Stimulated activated effector memory CD8-positive, alpha-beta T cell treated with anti-CD3 and anti-CD28 coated beads, Interleukin-12 subunit alpha, Interleukin-12 subunit beta, amount 100 ng/mL, for 72 hours (primary cell): ENCODE measurements around the gene CDSN.
A peak's percentile ranks its signal among the peaks of the same experiment; 100 is the strongest.
"Not testable (repeated sequence)": the region's sequence is repeated elsewhere in the genome, so short reads cannot be mapped to it uniquely, and the experiment has no call there.

Experiments
- ATAC-seq: fragments of 150-1000 bp; cut with Tn5 transposase; 2 replicates; pipeline ENCODE4 v1.10.0; 2021
- DNase-seq, 2 donors: peaks; one replicate each; pipeline ENCODE4 v3.0.0; 2021 to 2022; ENCODE audit warnings: low spot score in 2 of 2
- H3K27ac Mint-ChIP-seq: one replicate; pipeline ENCODE4 v1.8.0; 2022; ENCODE audit warnings: mild to moderate bottlenecking, mixed read lengths
- H3K36me3 Mint-ChIP-seq: one replicate; pipeline ENCODE4 v1.8.0; 2022; ENCODE audit warnings: mild to moderate bottlenecking, mixed read lengths
- H3K4me1 Mint-ChIP-seq: one replicate; pipeline ENCODE4 v1.8.0; 2022; ENCODE audit warnings: mixed read lengths
- H3K4me3 Mint-ChIP-seq: one replicate; pipeline ENCODE4 v1.8.0; 2022; ENCODE audit warnings: mild to moderate bottlenecking, mixed read lengths
- H3K9me3 Mint-ChIP-seq: one replicate; pipeline ENCODE4 v1.8.0; 2022; ENCODE audit warnings: mixed read lengths

The CDSN gene

DNA sequence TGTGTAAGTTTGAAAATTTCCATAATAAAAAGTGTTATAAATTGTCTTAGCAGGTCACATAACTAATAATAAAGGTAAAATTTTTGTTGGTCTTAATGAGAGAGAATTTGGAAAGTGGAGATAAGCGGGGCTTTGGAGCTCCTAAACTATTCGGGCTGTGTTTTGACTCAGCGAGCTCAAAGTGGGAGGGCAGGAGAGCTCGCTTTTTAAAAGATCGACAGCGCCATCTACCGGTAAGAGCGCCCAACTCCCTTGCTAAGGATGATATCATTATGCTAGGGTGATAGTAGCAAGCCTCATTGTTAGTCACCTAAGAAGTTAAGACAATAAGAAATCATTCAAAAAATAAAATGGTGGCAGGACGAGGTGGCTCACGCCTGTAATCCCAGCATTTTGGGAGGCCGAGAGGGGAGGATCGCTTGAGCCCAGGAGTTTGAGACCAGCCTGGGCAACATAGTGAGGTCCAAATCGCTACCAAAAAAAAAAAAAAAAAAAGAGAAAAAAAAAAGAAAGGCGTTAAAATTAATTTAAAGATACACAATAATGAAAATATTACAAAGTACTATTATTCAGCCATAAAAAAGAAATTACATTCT is 32.7 kb downstream of the CDSN start:
- Mint-ChIP-seq H3K9me3 (no peaks in the 10 kb centered on the region), H3K27ac (peak overlapping the region; percentile 30), H3K4me1 (peaks cover 13% of the 10 kb centered on the region), H3K36me3 (no peaks in the 10 kb centered on the region), H3K4me3 (no peak overlapping the region)
- peak; percentile 81 to 95 for DNase-seq
- peak; percentile 98 for ATAC-seq

- no peak for DNase-seq
Observed at GRCh38 chr6:31086788-31087440, 33.3 kb downstream of the CDSN start.

GRCh38 chr6:31083742-31084354 is 36.4 kb downstream of the CDSN start:
- Mint-ChIP-seq H3K27ac (no peak overlapping the region), H3K9me3 (no peaks in the 10 kb centered on the region), H3K36me3 (no peaks in the 10 kb centered on the region), H3K4me1 (peaks cover 19% of the 10 kb centered on the region), H3K4me3 (no peak overlapping the region)
- ATAC-seq (peak; percentile 57), DNase-seq (peak; percentile 20 to 63)

More at GRCh38 chr6:31086788-31087440, 33.3 kb downstream of the CDSN start:
- Mint-ChIP-seq H3K4me3 (no peak overlapping the region), H3K9me3 (no peaks in the 10 kb centered on the region), H3K36me3 (no peaks in the 10 kb centered on the region), H3K27ac (no peak overlapping the region), H3K4me1 (peaks cover 13% of the 10 kb centered on the region)
- ATAC-seq: no peak

DNA sequence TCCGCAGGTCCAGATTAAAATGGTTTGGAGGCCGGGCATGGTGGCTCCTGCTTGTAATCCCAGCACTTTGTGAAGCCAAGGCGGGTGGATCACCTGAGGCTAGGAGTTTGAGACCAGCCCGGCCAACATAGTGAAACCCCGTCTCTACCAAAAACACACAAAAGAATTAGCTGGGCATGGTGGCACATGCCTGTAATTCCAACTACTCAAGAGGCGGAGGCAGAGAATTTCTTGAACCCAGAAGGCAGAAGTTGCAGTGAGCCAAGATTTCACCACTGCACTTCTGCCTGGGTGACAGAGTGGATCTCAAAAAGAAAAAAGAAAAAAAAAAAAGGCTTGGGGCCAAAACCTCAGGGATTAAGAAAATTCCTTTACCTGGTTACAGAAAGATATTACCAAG is 38.4 kb downstream of the CDSN start:
- Mint-ChIP-seq H3K36me3 (no peaks in the 10 kb centered on the region), H3K9me3 (no peaks in the 10 kb centered on the region), H3K27ac (no peak overlapping the region), H3K4me3 (no peak overlapping the region), H3K4me1 (peaks cover 9% of the 10 kb centered on the region)
- ATAC-seq: no peak
- no peak for DNase-seq

GRCh38 chr6:31079656-31080261 is 40.5 kb downstream of the CDSN start:
- H3K4me3 Mint-ChIP-seq: peak overlapping the region; percentile 31
- no peaks in the 10 kb centered on the region for H3K9me3 Mint-ChIP-seq
- H3K4me1 Mint-ChIP-seq: peaks cover 7% of the 10 kb centered on the region
- no peaks in the 10 kb centered on the region for H3K36me3 Mint-ChIP-seq
- no peak overlapping the region for H3K27ac Mint-ChIP-seq
- ATAC-seq (peak; percentile 75), DNase-seq (peak; percentile 57 to 80)

- H3K36me3 Mint-ChIP-seq: no peaks in the 10 kb centered on the region
Observed at GRCh38 chr6:31076611-31077010, 43.6 kb downstream of the CDSN start.

GRCh38 chr6:31075528-31075927 is 44.7 kb downstream of the CDSN start:
- H3K4me1 Mint-ChIP-seq: peaks cover 7% of the 10 kb centered on the region
- DNase-seq (no peak), ATAC-seq (no peak)
- no peak overlapping the region for H3K27ac Mint-ChIP-seq
- no peaks in the 10 kb centered on the region for H3K9me3 Mint-ChIP-seq
- H3K36me3 Mint-ChIP-seq: no peaks in the 10 kb centered on the region
- H3K4me3 Mint-ChIP-seq: no peak overlapping the region

More at GRCh38 chr6:31076611-31077010, 43.6 kb downstream of the CDSN start:
- DNase-seq: no peak
- H3K4me1 Mint-ChIP-seq: peaks cover 7% of the 10 kb centered on the region
- H3K4me3 Mint-ChIP-seq: no peak overlapping the region
- H3K9me3 Mint-ChIP-seq: no peaks in the 10 kb centered on the region
- H3K27ac Mint-ChIP-seq: no peak overlapping the region
- ATAC-seq: no peak

DNA sequence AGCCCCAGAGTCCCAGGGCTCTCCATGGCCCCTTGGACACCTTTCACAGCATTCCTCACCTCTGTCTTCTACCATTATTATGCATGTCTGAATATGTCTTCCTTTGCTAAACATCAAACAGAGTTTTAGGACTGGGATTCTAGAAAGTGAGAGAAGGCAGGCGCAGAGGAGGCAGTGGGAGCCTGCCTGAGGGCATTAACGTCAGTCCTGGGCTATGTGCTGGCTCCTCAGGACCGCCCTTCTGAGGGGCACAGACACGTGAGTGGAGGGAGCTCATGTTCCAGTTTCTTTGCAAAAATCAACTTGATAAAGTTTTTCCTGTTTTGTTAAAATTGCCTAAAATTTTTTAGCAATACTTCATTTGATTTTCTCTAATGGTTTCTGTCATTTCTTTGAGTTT is 45.8 kb downstream of the CDSN start:
- no peak for DNase-seq
- no peak for ATAC-seq
- Mint-ChIP-seq H3K4me1 (no peaks in the 10 kb centered on the region), H3K4me3 (no peak overlapping the region), H3K36me3 (no peaks in the 10 kb centered on the region), H3K27ac (peak overlapping the region; percentile 33), H3K9me3 (no peaks in the 10 kb centered on the region)

GRCh38 chr6:31070711-31071197 is 49.5 kb downstream of the CDSN start:
- Mint-ChIP-seq H3K4me3 (no peak overlapping the region), H3K4me1 (no peaks in the 10 kb centered on the region), H3K9me3 (no peaks in the 10 kb centered on the region), H3K27ac (no peak overlapping the region), H3K36me3 (no peaks in the 10 kb centered on the region)
- no peak for DNase-seq
- ATAC-seq: no peak

GRCh38 chr6:31068669-31069340 is 51.4 kb downstream of the CDSN start:
- Mint-ChIP-seq H3K36me3 (no peaks in the 10 kb centered on the region), H3K9me3 (no peaks in the 10 kb centered on the region), H3K4me1 (no peaks in the 10 kb centered on the region), H3K4me3 (no peak overlapping the region), H3K27ac (no peak overlapping the region)
- peak; percentile 63 to 87 for DNase-seq
- peak; percentile 93 for ATAC-seq

- H3K27ac Mint-ChIP-seq, H3K4me3 Mint-ChIP-seq, DNase-seq, ATAC-seq, H3K9me3 Mint-ChIP-seq, H3K4me1 Mint-ChIP-seq, H3K36me3 Mint-ChIP-seq: not testable (repeated sequence)
Observed at GRCh38 chr6:31067891-31068668, 52.2 kb downstream of the CDSN start.

- H3K36me3 Mint-ChIP-seq, ATAC-seq, H3K9me3 Mint-ChIP-seq, H3K4me3 Mint-ChIP-seq, H3K27ac Mint-ChIP-seq, H3K4me1 Mint-ChIP-seq, DNase-seq: not testable (repeated sequence)
Observed at GRCh38 chr6:31067028-31067427, 53.2 kb downstream of the CDSN start.

DNA sequence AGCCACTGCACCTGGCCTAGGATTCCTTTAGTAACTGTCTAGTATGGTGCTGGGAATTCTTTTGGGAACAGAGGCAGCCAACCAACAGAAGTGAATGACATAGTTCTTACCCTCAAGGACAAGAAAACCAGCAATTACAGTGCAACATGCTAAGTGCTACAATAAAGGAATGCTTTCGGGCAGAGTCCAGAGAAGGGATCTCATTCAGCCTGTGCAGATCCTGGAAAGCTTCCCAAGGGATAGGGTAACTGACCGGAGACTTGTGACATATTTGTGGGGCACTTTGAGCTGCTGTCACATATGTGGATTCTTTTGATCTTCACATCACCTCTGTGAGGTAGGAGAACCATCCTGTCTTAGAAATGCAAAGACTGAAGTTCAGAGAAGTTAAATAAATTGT is 54.7 kb downstream of the CDSN start:
- no peaks in the 10 kb centered on the region for H3K36me3 Mint-ChIP-seq
- no peaks in the 10 kb centered on the region for H3K4me1 Mint-ChIP-seq
- ATAC-seq: no peak
- no peak for DNase-seq
- H3K27ac Mint-ChIP-seq: no peak overlapping the region
- no peaks in the 10 kb centered on the region for H3K9me3 Mint-ChIP-seq
- H3K4me3 Mint-ChIP-seq: no peak overlapping the region
